ENCODE data around the gene AMPH.

AMPH gene

DNA sequence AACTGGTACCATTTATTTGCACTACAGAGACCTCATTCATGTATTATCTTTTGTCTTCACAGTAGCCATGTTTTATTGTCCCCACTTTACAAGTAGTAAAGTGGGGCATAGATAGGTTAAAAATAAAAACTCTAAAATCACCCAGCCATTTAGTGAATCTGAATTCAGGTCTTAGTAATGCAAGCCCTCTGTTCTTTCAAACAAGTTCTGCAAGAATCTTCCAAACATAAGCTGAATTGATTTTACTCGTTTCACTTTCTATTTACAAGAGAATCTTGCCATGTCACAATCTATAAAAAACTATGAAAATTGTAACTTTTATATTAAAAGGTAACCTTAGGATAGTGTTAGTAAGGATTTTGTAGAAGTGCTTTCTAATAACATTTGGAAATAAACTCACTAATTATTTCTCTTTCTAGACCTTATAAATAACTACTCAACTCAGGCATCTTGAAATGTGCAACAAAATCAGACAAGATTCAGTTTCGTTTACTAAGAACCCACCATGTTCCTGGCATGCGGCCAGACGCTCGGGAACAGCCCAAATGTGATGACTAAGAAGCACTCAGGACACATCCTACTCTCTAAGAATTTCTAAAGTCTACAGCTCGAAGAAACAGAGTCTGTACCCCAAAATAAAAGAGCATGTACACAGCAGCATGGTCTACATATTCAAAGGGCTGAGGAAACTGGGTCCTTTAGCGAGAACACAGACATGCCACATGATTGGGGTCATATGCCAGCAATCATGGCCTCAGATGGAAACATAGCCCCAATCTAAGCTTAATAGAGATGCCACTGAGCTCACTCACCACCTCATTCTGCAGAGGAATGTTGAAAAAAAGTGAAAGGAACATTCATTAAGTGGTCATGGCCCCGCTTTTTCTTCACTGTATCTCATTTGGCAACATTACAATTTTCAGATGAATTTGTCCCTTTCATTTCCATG, 167.6 kb downstream of the AMPH start:
- no peak for DNase-seq (ENCODE audit: low spot score)

DNA sequence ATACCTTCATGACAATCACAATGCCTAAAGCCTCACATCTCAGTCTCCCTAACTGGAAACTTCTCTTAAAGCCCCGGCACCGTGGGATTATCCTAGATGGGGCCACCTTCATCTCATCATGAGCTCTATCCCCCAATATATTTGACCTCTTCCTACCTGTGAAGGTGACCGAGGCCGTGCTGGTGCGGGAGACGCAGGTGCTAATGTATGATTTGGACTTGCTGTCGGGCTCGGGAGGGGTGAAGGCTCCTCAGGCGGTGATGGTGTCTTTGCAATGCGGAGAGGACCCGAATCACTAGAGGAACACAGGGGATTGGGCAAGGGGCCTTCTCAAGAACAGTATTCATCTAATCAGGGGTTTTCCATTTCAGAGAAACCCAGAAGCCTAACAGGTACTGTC, 168.4 kb downstream of the AMPH start:
- DNase-seq (ENCODE audit: low spot score), result no peak

- no peak for DNase-seq (ENCODE audit: low spot score)
Observed at GRCh38 chr7:38461887-38462286, 169.3 kb downstream of the AMPH start.

GRCh38 chr7:38453826-38454225, 177.3 kb downstream of the AMPH start:
- DNase-seq (ENCODE audit: low spot score), result peak; percentile 62

GRCh38 chr7:38453168-38453567, 178.0 kb downstream of the AMPH start:
- no peak for DNase-seq (ENCODE audit: low spot score)

GRCh38 chr7:38452681-38453108, 178.5 kb downstream of the AMPH start:
- no peak for DNase-seq (ENCODE audit: low spot score)

- peak; percentile 74 for DNase-seq (ENCODE audit: low spot score)
Observed at GRCh38 chr7:38451840-38452239, 179.3 kb downstream of the AMPH start.

DNA sequence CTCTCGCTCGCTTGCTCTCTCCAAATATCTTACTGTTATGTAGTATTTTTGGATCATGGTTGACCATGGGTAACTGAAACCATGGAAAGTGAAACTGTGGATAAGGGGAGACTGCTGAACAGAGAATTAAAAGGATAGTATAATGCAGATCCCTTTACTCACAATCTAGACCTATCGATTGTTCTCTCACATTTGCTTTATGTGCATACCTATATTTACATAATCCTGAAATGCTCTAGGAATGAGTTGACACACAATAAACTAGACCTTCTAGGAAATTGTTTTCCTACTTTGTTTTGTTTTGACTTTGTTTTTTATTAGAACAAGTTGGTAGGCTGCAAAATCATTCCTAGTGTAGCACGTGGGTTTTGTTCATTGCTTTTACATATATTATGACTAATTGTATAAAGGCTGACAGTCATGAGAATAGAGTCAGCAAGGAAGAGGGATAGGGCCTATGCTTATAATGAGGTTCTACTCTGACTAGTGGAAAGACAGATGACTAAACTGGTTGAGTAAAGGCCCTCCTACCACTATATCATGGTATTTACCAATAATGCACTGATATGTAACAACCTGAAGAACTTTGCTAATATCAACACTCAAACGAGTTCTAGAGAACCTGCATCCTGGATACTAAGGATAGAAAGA, 182.5 kb downstream of the AMPH start:
- DNase-seq (ENCODE audit: low spot score), result no peak

DNA sequence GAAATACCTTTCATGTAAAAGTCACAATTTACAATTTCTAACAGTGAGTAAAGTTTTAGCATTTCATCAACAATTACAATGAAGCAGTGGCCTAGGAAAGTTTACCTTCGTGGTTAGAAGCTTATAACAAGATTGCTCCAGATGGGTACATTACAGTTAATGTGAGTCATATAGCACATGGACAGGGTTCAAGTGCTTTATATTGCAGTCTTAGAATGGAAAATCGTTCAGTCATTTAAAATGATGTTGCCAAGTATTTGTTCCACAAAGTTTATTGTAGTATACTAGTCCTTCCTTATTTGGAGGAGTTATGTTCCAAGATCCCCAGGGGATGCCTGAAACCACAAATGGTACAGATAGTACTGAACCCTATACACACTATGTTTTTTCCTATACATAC, 183.1 kb downstream of the AMPH start:
- no peak for DNase-seq (ENCODE audit: low spot score)

- no peak for DNase-seq (ENCODE audit: low spot score)
Observed at GRCh38 chr7:38438970-38439369, 192.2 kb downstream of the AMPH start.

GRCh38 chr7:38432671-38433070, 198.5 kb downstream of the AMPH start:
- no peak for DNase-seq (ENCODE audit: low spot score)

GRCh38 chr7:38432080-38432479, 199.1 kb downstream of the AMPH start:
- no peak for DNase-seq (ENCODE audit: low spot score)

DNA sequence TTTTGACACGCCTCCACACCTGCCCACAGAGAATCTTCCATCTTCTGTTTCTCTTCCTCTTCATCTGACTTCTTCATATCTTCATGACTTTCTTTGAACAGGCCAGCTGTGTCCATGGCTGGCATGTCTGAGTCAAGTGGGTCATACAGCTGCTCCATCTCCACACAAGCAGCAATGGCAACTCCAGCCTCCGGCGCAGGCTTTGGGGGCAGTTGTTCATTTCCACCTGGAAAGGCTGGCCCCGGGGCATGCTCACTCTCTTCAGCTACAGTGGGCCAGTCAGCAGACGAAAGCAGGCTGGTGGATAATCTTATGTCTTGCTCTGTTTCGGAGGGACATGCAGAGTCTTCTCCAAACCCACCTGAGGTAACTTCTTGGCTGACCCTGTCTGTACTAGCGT, 202.1 kb downstream of the AMPH start:
- no peak for DNase-seq (ENCODE audit: low spot score)

- DNase-seq (ENCODE audit: low spot score), result peak; percentile 86
Observed at GRCh38 chr7:38428041-38428440, 203.1 kb downstream of the AMPH start.

- DNase-seq (ENCODE audit: low spot score), result no peak
Observed at GRCh38 chr7:38427279-38427955, 203.8 kb downstream of the AMPH start.

GRCh38 chr7:38425509-38425908, 205.7 kb downstream of the AMPH start:
- DNase-seq (ENCODE audit: low spot score), result no peak

DNA sequence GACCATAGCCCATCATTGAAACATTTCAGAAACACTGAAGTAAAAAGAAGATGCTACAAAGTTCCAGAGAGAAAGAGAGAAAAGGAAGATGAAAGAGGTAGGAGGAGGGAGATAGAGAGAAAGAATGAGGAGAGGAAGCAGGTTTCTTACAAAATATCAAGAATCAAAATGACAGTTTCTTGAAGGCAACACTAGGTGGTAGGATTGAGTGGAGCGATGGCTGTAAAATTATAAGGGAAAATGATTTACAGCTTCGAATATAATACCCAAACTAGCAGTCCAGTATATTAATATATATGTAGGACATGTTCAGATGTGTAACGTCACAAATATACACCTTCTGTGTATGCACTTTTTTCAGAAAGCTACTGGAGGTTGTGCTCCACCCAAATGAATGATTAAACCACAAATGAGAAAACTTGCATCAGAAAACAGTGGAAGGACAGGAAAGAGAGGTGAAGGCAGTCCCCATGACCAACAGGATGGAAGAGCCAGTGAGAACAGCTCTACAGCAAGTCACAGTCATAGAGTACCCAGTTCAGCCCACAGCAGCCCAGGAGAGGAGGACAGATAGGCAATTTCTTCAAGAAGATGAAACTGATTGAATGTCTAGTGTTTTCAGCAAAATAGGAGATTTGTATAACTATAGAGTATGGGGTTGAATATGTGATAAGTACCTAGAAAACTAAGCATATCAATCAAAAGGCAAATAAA, 206.3 kb downstream of the AMPH start:
- DNase-seq (ENCODE audit: low spot score), result no peak

DNA sequence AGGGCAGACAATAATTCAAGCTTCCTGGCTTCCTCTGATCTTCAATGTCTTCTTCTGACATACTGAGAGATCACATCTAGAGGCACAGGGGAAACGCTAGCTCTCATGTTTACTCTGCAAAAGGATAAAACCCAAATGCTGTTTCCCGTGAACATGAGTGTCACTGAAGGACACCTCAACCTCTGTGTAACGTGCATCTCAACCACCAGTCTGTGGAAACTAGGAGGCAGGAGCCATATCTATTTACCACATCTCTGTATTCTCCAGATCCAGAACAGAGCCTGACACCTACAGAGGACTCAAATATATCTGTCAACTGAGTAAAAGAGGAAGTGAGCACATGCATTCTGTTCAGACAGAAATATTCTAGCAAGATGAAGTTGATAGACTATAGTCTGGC, 217.4 kb downstream of the AMPH start:
- no peak for DNase-seq (ENCODE audit: low spot score)

- DNase-seq (ENCODE audit: low spot score), result peak; percentile 7
Observed at GRCh38 chr7:38411404-38411803, 219.8 kb downstream of the AMPH start.

DNA sequence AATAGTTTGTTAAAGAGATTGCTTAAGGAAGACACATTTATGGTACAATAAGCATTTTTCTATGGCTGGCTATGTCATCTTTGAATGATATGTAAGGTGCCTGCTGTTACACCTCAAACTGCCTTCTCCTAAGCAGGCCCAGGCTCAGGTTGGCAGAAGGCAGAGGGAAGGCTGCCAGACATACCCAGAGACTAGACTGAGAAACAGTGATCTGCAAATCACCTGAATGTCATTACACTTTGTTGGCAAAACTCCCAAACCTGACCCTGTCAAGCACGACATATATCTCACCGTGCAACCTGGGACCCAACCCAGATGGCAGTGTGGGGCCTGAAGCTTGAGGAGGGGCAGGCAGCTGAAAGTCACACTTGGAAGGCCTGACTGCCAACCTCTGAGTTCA, 221.1 kb downstream of the AMPH start:
- DNase-seq (ENCODE audit: low spot score), result peak; percentile 65

- peak; percentile 27 for DNase-seq (ENCODE audit: low spot score)
Observed at GRCh38 chr7:38409531-38409930, 221.6 kb downstream of the AMPH start.

- DNase-seq (ENCODE audit: low spot score), result peak; percentile 70
Observed at GRCh38 chr7:38398725-38399321, 232.3 kb downstream of the AMPH start.
